AG04450 (cell line): ENCODE results near the gene COX8C. TPM values are rescaled to one million over a fixed set of nuclear protein-coding genes. Genes with fewer than 3 reads are reported as not detected.

ENCODE experiments used
- CTCF ChIA-PET: fragments of 300-600, 350-600 bp; formaldehyde crosslinking; extraction: SDS; loops from one replicate; lab custom pipeline; 2022; ENCODE audit warnings: antibody characterized with exemption, inconsistent platforms; lab: Charles Lee
- POLR2A ChIA-PET: fragments of 350-600 bp; formaldehyde crosslinking; extraction: SDS; loops from one replicate; lab custom pipeline; 2021; ENCODE audit warnings: antibody characterized with exemption, inconsistent platforms; lab: Yijun Ruan, JAX
- DNase-seq: peaks from one replicate; pipeline ENCODE4 v3.0.0-alpha.2; 2011; ENCODE audit warnings: low read depth, low spot score
- H3K27ac ChIP-seq: one replicate; pipeline ENCODE4 v1.5.1; 2012; ENCODE audit warnings: low read depth, low read length, control low read depth
- H3K27me3 ChIP-seq: one replicate; pipeline ENCODE4 v1.6.0; 2012; ENCODE audit warnings: low read length; ENCODE audit not compliant: control insufficient read depth, insufficient read depth
- H3K4me3 ChIP-seq: 2 replicates; pipeline ENCODE4 v1.5.1; 2011; ENCODE audit warnings: mild to moderate bottlenecking, low read depth, low read length, control low read depth
- H3K9me3 ChIP-seq: 2 replicates; pipeline ENCODE4 v1.5.1; 2012; ENCODE audit warnings: low read length; ENCODE audit not compliant: control insufficient read depth, insufficient read depth
- polyA minus RNA-seq: library from RNA; depleted of rRNA, polyadenylated mRNA; stranded (reverse); fragments of >200 nt; gene quantifications from 2 replicates; pipeline ENCODE4 v1.2.3, GENCODE V29; 2011; rRNA and poly(A)+ RNA removed
- polyA plus RNA-seq: library from polyadenylated mRNA; depleted of rRNA; stranded (reverse); fragments of >200 nt; gene quantifications from 2 replicates; pipeline ENCODE4 v1.2.3, GENCODE V29; 2011; rRNA removed
- TF ChIP-seq, protein P1 (sequence below): IDR thresholded peaks from 2 replicates; pipeline ENCODE4 v1.5.1; 2011; ENCODE audit warnings: low read depth, low read length, control low read depth, inconsistent platforms

COX8C gene
- polyA plus RNA-seq (not detected in 2 replicates), polyA minus RNA-seq (not detected in 2 replicates)

DNA sequence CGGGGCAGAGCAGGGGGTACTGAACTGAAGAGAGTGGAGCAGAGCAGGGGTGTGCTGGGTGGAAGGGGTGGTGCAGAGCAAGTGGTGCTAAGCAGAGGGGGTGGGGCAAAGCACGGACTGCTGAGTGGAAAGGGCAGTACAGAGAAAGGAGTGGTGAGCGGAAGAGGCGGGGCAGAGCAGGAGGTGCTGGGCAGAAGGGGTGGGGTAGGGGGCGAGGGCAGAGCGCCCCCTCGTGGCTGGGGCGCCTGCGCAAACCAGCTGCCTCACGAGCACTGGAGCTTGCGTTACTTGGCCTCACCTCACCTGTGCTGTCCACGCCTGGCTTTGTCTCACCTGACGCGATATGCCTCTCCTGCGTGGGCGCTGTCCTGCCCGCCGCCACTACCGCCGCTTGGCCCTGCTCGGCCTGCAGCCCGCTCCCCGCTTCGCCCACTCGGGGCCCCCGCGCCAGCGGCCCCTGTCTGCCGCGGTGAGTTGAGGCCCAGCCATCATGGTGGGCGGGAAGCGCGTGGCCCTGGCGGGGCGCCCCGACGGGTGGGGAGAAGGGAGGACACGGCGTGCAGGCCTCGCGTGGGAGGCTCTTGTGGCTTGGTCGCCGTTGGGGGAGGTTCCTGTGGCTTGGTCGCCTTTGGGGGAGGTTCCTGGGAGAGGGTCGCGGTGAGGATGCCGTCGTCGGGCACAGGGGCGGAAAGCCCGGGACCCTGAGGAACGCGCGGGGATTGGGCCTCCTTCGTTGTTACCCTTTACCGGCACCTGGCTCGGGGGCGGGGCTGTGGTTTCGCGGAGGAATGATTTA is at the start of gene COX8C:
TSS of gene COX8C (plus strand) at position 257 of the 796 bp plus-strand sequence. CDS start at position 344, 87 bp downstream.
- CTCF ChIA-PET = no interaction called here
- H3K9me3 ChIP-seq = no peaks in the 10 kb centered on the region; the same call in 1 of the 2 replicates
- POLR2A ChIA-PET = no interaction called here
- H3K4me3 ChIP-seq = no peak within 1 kb of the TSS
- TF ChIP-seq, protein P1, sequence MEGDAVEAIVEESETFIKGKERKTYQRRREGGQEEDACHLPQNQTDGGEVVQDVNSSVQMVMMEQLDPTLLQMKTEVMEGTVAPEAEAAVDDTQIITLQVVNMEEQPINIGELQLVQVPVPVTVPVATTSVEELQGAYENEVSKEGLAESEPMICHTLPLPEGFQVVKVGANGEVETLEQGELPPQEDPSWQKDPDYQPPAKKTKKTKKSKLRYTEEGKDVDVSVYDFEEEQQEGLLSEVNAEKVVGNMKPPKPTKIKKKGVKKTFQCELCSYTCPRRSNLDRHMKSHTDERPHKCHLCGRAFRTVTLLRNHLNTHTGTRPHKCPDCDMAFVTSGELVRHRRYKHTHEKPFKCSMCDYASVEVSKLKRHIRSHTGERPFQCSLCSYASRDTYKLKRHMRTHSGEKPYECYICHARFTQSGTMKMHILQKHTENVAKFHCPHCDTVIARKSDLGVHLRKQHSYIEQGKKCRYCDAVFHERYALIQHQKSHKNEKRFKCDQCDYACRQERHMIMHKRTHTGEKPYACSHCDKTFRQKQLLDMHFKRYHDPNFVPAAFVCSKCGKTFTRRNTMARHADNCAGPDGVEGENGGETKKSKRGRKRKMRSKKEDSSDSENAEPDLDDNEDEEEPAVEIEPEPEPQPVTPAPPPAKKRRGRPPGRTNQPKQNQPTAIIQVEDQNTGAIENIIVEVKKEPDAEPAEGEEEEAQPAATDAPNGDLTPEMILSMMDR = no peak
- H3K27ac ChIP-seq = no peak within 1 kb of the TSS
- H3K27me3 ChIP-seq = no peaks in the 10 kb centered on the region
- DNase-seq = no peak

DNA sequence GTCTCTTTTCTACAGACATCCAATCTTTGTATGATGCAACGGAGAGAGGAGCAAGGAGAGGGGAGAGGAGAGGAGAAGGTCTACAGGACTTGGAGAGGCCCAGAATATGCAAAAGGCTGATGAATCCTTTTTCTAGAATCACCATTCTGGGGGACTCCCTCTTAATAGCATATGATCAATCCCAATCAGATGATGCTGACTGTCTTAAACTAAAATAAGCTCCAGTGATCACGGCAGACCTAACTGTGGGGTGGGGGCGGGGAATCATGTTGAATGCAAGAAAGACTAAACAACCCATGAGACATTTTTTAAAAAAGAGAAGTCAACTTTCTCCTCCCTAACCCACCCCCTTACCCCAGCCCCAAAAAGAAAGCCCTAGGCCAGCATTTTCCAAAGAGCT is 47.6 kb upstream of the COX8C start:
- no peaks in the 10 kb centered on the region for H3K27me3 ChIP-seq
- H3K9me3 ChIP-seq = no peaks in the 10 kb centered on the region
- TF ChIP-seq, protein P1 = no peak
- ChIA-PET CTCF (interaction anchor here (0.6 kb wide), 1 partner anchor 1503 kb away, joined by 6 read pairs; no protein-coding TSS in a partner anchor), POLR2A (no interaction called here)
- no peak overlapping the region for H3K4me3 ChIP-seq
- H3K27ac ChIP-seq = no peak overlapping the region
- DNase-seq = no peak

DNA sequence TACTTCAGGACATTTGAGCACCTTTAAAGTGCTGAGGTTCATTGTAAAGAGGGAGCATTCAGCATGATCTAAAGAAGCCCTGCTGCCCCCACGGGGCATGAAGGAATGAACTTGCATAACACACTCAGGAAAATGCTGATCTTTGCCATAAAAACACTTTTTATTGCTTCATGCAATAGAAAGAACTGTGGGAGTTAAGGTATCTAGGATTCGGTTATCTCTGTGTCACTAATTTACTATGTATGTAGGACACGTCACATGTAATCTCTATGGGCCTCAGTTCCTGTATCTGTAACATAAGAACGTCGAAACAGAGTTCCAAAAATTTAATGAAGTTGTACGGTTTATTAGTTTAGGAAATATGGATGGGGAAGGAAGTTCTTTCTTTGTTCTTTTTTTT is 47.1 kb upstream of the COX8C start:
- no peak for DNase-seq
- POLR2A ChIA-PET = no interaction called here

DNA sequence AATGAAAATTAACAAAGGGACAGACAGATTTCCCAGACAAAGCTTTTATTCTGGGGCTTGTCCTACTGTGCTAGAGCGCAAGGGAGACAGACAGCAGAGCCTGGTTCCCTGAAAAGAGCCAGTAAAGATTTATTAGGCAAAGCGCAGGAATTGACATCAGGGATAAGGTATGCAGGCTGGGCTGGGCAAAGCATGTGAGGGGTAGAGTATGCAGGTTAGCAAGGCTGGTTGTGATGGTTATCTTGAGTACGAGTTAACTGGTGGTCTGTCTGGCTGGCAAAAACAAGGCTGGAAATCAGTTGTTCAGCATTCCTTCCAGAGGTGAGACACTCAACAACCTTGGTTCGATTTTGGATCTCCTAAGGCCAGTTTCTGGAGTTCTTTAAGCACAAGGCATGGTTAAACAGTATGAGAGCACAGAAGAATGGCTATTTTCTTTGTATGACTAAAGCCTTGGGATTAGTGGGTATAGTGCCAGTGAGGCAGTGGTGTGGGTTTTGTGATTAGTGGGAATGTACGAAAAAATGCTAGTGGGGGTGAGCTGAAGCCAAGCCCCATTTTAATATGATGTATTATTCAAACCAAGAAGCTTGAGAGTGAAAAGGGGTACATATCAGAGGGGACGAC is 45.0 kb upstream of the COX8C start:
- POLR2A ChIA-PET = no interaction called here
- CTCF ChIA-PET = interaction anchor here (0.5 to 0.6 kb wide), 2 partner anchors 13 to 163 kb away, joined by 3 to 4 read pairs; no protein-coding TSS in a partner anchor
- no peak overlapping the region for H3K4me3 ChIP-seq
- no peaks in the 10 kb centered on the region for H3K27me3 ChIP-seq
- TF ChIP-seq, protein P1 = no peak
- no peaks in the 10 kb centered on the region for H3K9me3 ChIP-seq
- H3K27ac ChIP-seq = no peak overlapping the region
- no peak for DNase-seq

More for the DNA sequence above, 47.1 kb upstream of the COX8C start:
- TF ChIP-seq, protein P1 = no peak
- no peaks in the 10 kb centered on the region for H3K27me3 ChIP-seq
- H3K4me3 ChIP-seq = no peak overlapping the region
- CTCF ChIA-PET = interaction anchor here (0.7 kb wide), 1 partner anchor 50 kb away, joined by 6 read pairs; no protein-coding TSS in a partner anchor
- H3K27ac ChIP-seq = no peak overlapping the region
- H3K9me3 ChIP-seq = no peaks in the 10 kb centered on the region
